Neural progenitor cell (in vitro differentiated cells): Measurements from ENCODE around the gene CAMKMT. TPM values are rescaled to one million over a fixed set of nuclear protein-coding genes. Genes with fewer than 3 reads are reported as not detected.

Experiments used
- DNase-seq: peaks from one replicate; pipeline ENCODE4 v3.0.0-alpha.2; 2016; ENCODE audit warnings: low spot score
- H2AFZ ChIP-seq: fragments of 200-600 bp; sonication (generic); replicated peaks from 2 replicates; pipeline ENCODE4 v1.6.1; 2016; ENCODE audit warnings: antibody characterized with exemption
- H3F3A ChIP-seq: fragments of 200-600 bp; sonication (generic); 2 replicates; pipeline ENCODE4 v1.6.1; 2016; ENCODE audit warnings: antibody characterized with exemption, low read depth
- H3K27ac ChIP-seq: fragments of 200-600 bp; sonication (generic); 2 replicates; pipeline ENCODE4 v1.5.1; 2016; ENCODE audit warnings: mild to moderate bottlenecking
- H3K27me3 ChIP-seq: fragments of 200-600 bp; sonication (generic); 2 replicates; pipeline ENCODE4 v1.6.1; 2016; ENCODE audit warnings: mild to moderate bottlenecking, moderate library complexity
- H3K36me3 ChIP-seq: fragments of 200-600 bp; sonication (generic); 2 replicates; pipeline ENCODE4 v1.5.1; 2016
- H3K4me1 ChIP-seq: fragments of 200-600 bp; sonication (generic); 2 replicates; pipeline ENCODE4 v1.6.1; 2016; ENCODE audit warnings: mixed run types
- H3K4me2 ChIP-seq: fragments of 200-600 bp; sonication (generic); 2 replicates; pipeline ENCODE4 v1.6.1; 2016
- H3K4me3 ChIP-seq: fragments of 200-600 bp; sonication (generic); 2 replicates; pipeline ENCODE4 v1.5.1; 2016
- H3K79me2 ChIP-seq: fragments of 200-600 bp; sonication (generic); 2 replicates; pipeline ENCODE4 v1.6.1; 2016; ENCODE audit warnings: low read depth
- H3K9ac ChIP-seq: fragments of 200-600 bp; sonication (generic); 2 replicates; pipeline ENCODE4 v1.6.1; 2016
- H3K9me3 ChIP-seq: fragments of 200-600 bp; sonication (generic); 2 replicates; pipeline ENCODE4 v1.5.1; 2016; ENCODE audit warnings: low read depth
- H4K20me1 ChIP-seq: fragments of 200-600 bp; sonication (generic); 2 replicates; pipeline ENCODE4 v1.6.1; 2016; ENCODE audit warnings: low read depth
- H3K27ac Mint-ChIP-seq: 3 replicates; pipeline ENCODE4 v1.8.0; 2021; ENCODE audit warnings: mixed read lengths
- H3K27me3 Mint-ChIP-seq: 2 replicates; pipeline ENCODE4 v1.8.0; 2022; ENCODE audit warnings: low read depth, mild to moderate bottlenecking, inconsistent platforms, moderate library complexity, mixed read lengths; ENCODE audit not compliant: insufficient read depth
- H3K36me3 Mint-ChIP-seq: 3 replicates; pipeline ENCODE4 v1.8.0; 2021; ENCODE audit warnings: mixed read lengths
- H3K4me1 Mint-ChIP-seq: 3 replicates; pipeline ENCODE4 v1.8.0; 2021; ENCODE audit warnings: mixed read lengths
- H3K4me3 Mint-ChIP-seq: 3 replicates; pipeline ENCODE4 v1.8.0; 2021; ENCODE audit warnings: mild to moderate bottlenecking, moderate library complexity, mixed read lengths
- H3K9me3 Mint-ChIP-seq: 3 replicates; pipeline ENCODE4 v1.8.0; 2020; ENCODE audit warnings: mixed read lengths
- CTCF ChIP-seq: fragments of 200-600 bp; sonication (generic); IDR thresholded peaks from 2 replicates; pipeline ENCODE4 v1.5.1; 2017; ENCODE audit warnings: antibody characterized with exemption, mild to moderate bottlenecking
- EZH2 ChIP-seq: fragments of 200-600 bp; sonication (generic); IDR thresholded peaks from 2 replicates; pipeline ENCODE4 v1.6.1; 2017; ENCODE audit warnings: antibody characterized with exemption, mild to moderate bottlenecking, moderate library complexity
- EZH2phosphoT487 ChIP-seq: fragments of 200-600 bp; sonication (generic); IDR thresholded peaks from 2 replicates; pipeline ENCODE4 v1.6.1; 2017; ENCODE audit warnings: antibody characterized with exemption
- total RNA-seq: library from RNA; depleted of rRNA; stranded (reverse); fragments of >200 nt; gene quantifications from 2 replicates; pipeline ENCODE4 v1.2.3, GENCODE V29; 2015; ENCODE audit warnings: low replicate concordance

Gene CAMKMT
- total RNA-seq, 1 donor from 2014 or later, result 28.5 TPM

- Histone ChIP-seq H3K4me3 (peak overlapping the region; percentile 33), H3F3A (peaks cover 69% of the 10 kb centered on the region), H3K79me2 (peaks cover 3% of the 10 kb centered on the region), H3K27me3 (no peaks in the 10 kb centered on the region), H3K9me3 (no peaks in the 10 kb centered on the region), H3K9ac (no peak overlapping the region), H3K4me2 (peak overlapping the region; percentile 77), H4K20me1 (no peaks in the 10 kb centered on the region), H2AFZ (no peak overlapping the region), H3K36me3 (no peaks in the 10 kb centered on the region), H3K27ac (peak overlapping the region; percentile 97), H3K4me1 (peaks cover 68% of the 10 kb centered on the region)
- Mint-ChIP-seq H3K36me3 (peaks cover 1% of the 10 kb centered on the region), H3K9me3 (no peaks in the 10 kb centered on the region), H3K4me3 (peak overlapping the region; percentile 51), H3K27me3 (peaks cover 7% of the 10 kb centered on the region), H3K4me1 (peaks cover 52% of the 10 kb centered on the region), H3K27ac (no peak overlapping the region)
- TF ChIP-seq EZH2, result no peak
- TF ChIP-seq CTCF, result no peak
- TF ChIP-seq EZH2phosphoT487, result peak; percentile 32
- DNase-seq, result peak; percentile 88
These were observed 343.6 kb downstream of the CAMKMT start for GRCh38 chr2:44705356-44705755.

- no peak overlapping the region for H3K9ac ChIP-seq
- Mint-ChIP-seq H3K9me3 (no peaks in the 10 kb centered on the region), H3K36me3 (no peaks in the 10 kb centered on the region), H3K4me1 (peaks cover 52% of the 10 kb centered on the region), H3K4me3 (peak overlapping the region; percentile 54), H3K27me3 (peaks cover 9% of the 10 kb centered on the region), H3K27ac (no peak overlapping the region)
- peaks cover 74% of the 10 kb centered on the region for H3F3A ChIP-seq
- H3K36me3 ChIP-seq, result no peaks in the 10 kb centered on the region
- no peak overlapping the region for H2AFZ ChIP-seq
- H3K4me1 ChIP-seq, result peaks cover 74% of the 10 kb centered on the region
- DNase-seq, result peak; percentile 89
- H3K9me3 ChIP-seq, result no peaks in the 10 kb centered on the region
- peak overlapping the region; percentile 77 for H3K4me2 ChIP-seq
- no peaks in the 10 kb centered on the region for H4K20me1 ChIP-seq
- H3K27ac ChIP-seq, result peak overlapping the region; percentile 97
- H3K79me2 ChIP-seq, result peaks cover 3% of the 10 kb centered on the region
- no peak for TF ChIP-seq CTCF
- no peak for TF ChIP-seq EZH2phosphoT487
- no peak for TF ChIP-seq EZH2
- peak overlapping the region; percentile 33 for H3K4me3 ChIP-seq
- H3K27me3 ChIP-seq, result no peaks in the 10 kb centered on the region
These were observed 344.2 kb downstream of the CAMKMT start for GRCh38 chr2:44705876-44706480.

- Mint-ChIP-seq H3K36me3 (no peaks in the 10 kb centered on the region), H3K4me3 (no peak overlapping the region), H3K9me3 (no peaks in the 10 kb centered on the region), H3K4me1 (peaks cover 52% of the 10 kb centered on the region), H3K27me3 (peaks cover 9% of the 10 kb centered on the region), H3K27ac (no peak overlapping the region)
- Histone ChIP-seq H3K79me2 (peaks cover 3% of the 10 kb centered on the region), H3K9ac (no peak overlapping the region), H3K4me2 (peak overlapping the region; percentile 77), H3K27me3 (no peaks in the 10 kb centered on the region), H3K9me3 (no peaks in the 10 kb centered on the region), H3K4me3 (peak overlapping the region; percentile 33), H3K36me3 (no peaks in the 10 kb centered on the region), H2AFZ (no peak overlapping the region), H3K27ac (peak overlapping the region; percentile 97), H3K4me1 (peaks cover 79% of the 10 kb centered on the region), H3F3A (peaks cover 82% of the 10 kb centered on the region), H4K20me1 (no peaks in the 10 kb centered on the region)
- peak; percentile 31 for DNase-seq
- TF ChIP-seq EZH2, result no peak
- TF ChIP-seq EZH2phosphoT487, result no peak
- no peak for TF ChIP-seq CTCF
These were observed 345.2 kb downstream of the CAMKMT start for GRCh38 chr2:44706681-44707553.
